HepG2 (cell line): Measurements from ENCODE around the gene ZNF330.

Experiments used
- CEBPB ChIP-seq: IDR thresholded peaks from 2 replicates; pipeline ENCODE4 v1.6.1; 2011; ENCODE audit warnings: low read depth, low read length, improper control_type of control experiment, borderline replicate concordance
- RAD21 ChIP-seq: fragments of 450-650 bp; formaldehyde crosslinking; IDR thresholded peaks from 2 replicates; pipeline ENCODE4 v1.5.0; 2020; ENCODE audit warnings: mild to moderate bottlenecking

GRCh38 chr4:141177171-141177570 is 43.5 kb upstream of the ZNF330 start:
- no peak for TF ChIP-seq CEBPB
- TF ChIP-seq RAD21 (CRISPR knock-in tag) = no peak
